HG03108 (cell line): Measurements from ENCODE around the gene SLC13A3.
"Not testable (repeated sequence)": the region's sequence is repeated elsewhere in the genome, so short reads cannot be mapped to it uniquely, and the experiment has no call there.

ENCODE experiments used
- ATAC-seq: cut with Tn5 transposase; IDR thresholded peaks from one replicate; pipeline ENCODE4 v1.9.1; 2021; ENCODE audit warnings: moderate library complexity; ENCODE audit not compliant: unreplicated experiment

Gene SLC13A3

GRCh38 chr20:46682063-46682821, 31.0 kb upstream of the SLC13A3 start:
- ATAC-seq: no peak

- ATAC-seq: no peak
These were observed 30.0 kb upstream of the SLC13A3 start for GRCh38 chr20:46681032-46681854.

- no peak for ATAC-seq
These were observed 29.4 kb upstream of the SLC13A3 start for GRCh38 chr20:46680684-46681031.

GRCh38 chr20:46678516-46678915, 27.3 kb upstream of the SLC13A3 start:
- ATAC-seq: no peak

- ATAC-seq: no peak
These were observed 26.3 kb upstream of the SLC13A3 start for GRCh38 chr20:46677608-46678007.

- not testable (repeated sequence) for ATAC-seq
These were observed 25.5 kb upstream of the SLC13A3 start for GRCh38 chr20:46676649-46677316.

GRCh38 chr20:46674253-46675083, 23.2 kb upstream of the SLC13A3 start:
- no peak for ATAC-seq

GRCh38 chr20:46673394-46674252, 22.4 kb upstream of the SLC13A3 start:
- no peak for ATAC-seq

- ATAC-seq: no peak
These were observed 21.4 kb upstream of the SLC13A3 start for GRCh38 chr20:46672543-46673148.

GRCh38 chr20:46671866-46672542, 20.7 kb upstream of the SLC13A3 start:
- ATAC-seq: no peak

- ATAC-seq: no peak
These were observed 19.6 kb upstream of the SLC13A3 start for GRCh38 chr20:46670585-46671584.

GRCh38 chr20:46670228-46670584, 18.9 kb upstream of the SLC13A3 start:
- ATAC-seq: no peak

GRCh38 chr20:46666818-46667515, 15.7 kb upstream of the SLC13A3 start:
- no peak for ATAC-seq

- ATAC-seq: no peak
These were observed 15.0 kb upstream of the SLC13A3 start for GRCh38 chr20:46666306-46666705.

- no peak for ATAC-seq
These were observed 14.3 kb upstream of the SLC13A3 start for GRCh38 chr20:46665602-46666001.

- ATAC-seq: no peak
These were observed 12.3 kb upstream of the SLC13A3 start for GRCh38 chr20:46663531-46663930.

GRCh38 chr20:46661659-46662058, 10.4 kb upstream of the SLC13A3 start:
- no peak for ATAC-seq
